MM.1S (cell line): ENCODE data around the gene RABL3.

Experiments
- CTCF ChIP-seq: fragments of 300-600 bp; sonication (generic); IDR thresholded peaks from 2 replicates; pipeline ENCODE4 v1.5.1; 2016; ENCODE audit warnings: antibody characterized with exemption, low read length, mixed read lengths
- EZH2 ChIP-seq: fragments of 300-600 bp; sonication (generic); optimal IDR thresholded peaks from 2 replicates; pipeline ENCODE3; 2017; ENCODE audit warnings: low read depth, mild to moderate bottlenecking, antibody characterized with exemption, low read length, mixed read lengths

DNA sequence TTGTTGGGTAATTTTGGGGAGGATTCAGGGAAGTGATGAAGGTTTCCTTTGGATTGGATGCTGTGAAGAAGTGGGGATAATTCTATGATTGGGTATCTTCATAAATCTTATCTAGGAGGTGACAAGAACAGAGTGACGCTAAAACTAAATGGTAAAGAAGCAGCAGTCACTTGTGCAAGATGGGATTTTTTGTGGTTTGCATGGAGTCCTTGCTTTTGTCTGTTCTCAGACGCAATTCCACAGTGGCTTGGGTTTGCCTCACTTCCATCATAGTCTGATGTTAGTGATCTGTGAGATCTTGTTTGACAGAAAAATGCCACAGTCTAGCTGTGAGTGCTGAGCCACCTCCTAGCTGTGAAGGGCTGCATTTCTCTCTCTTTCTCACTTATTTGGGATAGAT is 27.1 kb upstream of the RABL3 start:
- no peak for TF ChIP-seq EZH2
- no peak for TF ChIP-seq CTCF
